OCI-LY3 (cell line): ENCODE results near the gene ZNF414.

Experiments used
- CTCF ChIP-seq: fragments of 200-600, 300-600 bp; sonication (generic); IDR thresholded peaks from 2 replicates; pipeline ENCODE4 v1.5.1; 2014; ENCODE audit warnings: antibody characterized with exemption, low read length, low read depth
- EZH2phosphoT487 ChIP-seq: fragments of 200-600 bp; shearing (Covaris generic); IDR thresholded peaks from 2 replicates; pipeline ENCODE4 v1.6.1; 2018; ENCODE audit warnings: antibody characterized with exemption, mixed run types, low read depth

- TF ChIP-seq CTCF (no peak), EZH2phosphoT487 (no peak)
Observed at GRCh38 chr19:8488365-8488764, 25.6 kb downstream of the ZNF414 start.
